CD8-positive, alpha-beta memory T cell (primary cell): ENCODE data around the gene IL7R. TPM values are rescaled to one million over a fixed set of nuclear protein-coding genes. Genes with fewer than 3 reads are reported as not detected.
A peak's percentile ranks its signal among the peaks of the same experiment; 100 is the strongest.

Experiments
- CTCF ChIA-PET: fragments of 350-600 bp; sonication (Branson Sonifier 250); formaldehyde crosslinking; loops from one replicate; lab custom pipeline; 2021; ENCODE audit warnings: antibody characterized with exemption; lab: Charles Lee
- POLR2A ChIA-PET: fragments of 350-600 bp; sonication (Branson Sonifier 250); formaldehyde crosslinking; loops from one replicate; lab custom pipeline; 2021; ENCODE audit warnings: antibody characterized with exemption; lab: Charles Lee
- DNase-seq, 5 donors: peaks; one replicate each; pipeline versions ENCODE4 v3.0.0 to v3.0.0-alpha.2; 2020 to 2022; ENCODE audit warnings: mixed read lengths in 1 of 5
- H3K27ac ChIP-seq: one replicate; pipeline ENCODE4 v1.7.0; 2013; ENCODE audit warnings: low read depth, mild to moderate bottlenecking, low read length, moderate library complexity
- H3K27me3 ChIP-seq: 2 replicates; pipeline ENCODE4 v1.7.0; 2013; ENCODE audit warnings: low read length, mild to moderate bottlenecking; ENCODE audit not compliant: insufficient read depth, poor library complexity, severe bottlenecking
- H3K36me3 ChIP-seq: 2 replicates; pipeline ENCODE4 v1.7.0; 2013; ENCODE audit warnings: mild to moderate bottlenecking, low read length, moderate library complexity; ENCODE audit not compliant: insufficient read depth
- H3K4me1 ChIP-seq: 2 replicates; pipeline ENCODE4 v1.7.0; 2013; ENCODE audit warnings: mild to moderate bottlenecking, low read length, moderate library complexity; ENCODE audit not compliant: insufficient read depth
- H3K4me3 ChIP-seq: 2 replicates; pipeline ENCODE4 v1.7.0; 2013; ENCODE audit warnings: mild to moderate bottlenecking, low read length
- H3K9me3 ChIP-seq: 2 replicates; pipeline ENCODE4 v1.7.0; 2013; ENCODE audit warnings: mild to moderate bottlenecking, low read length
- H3K27ac Mint-ChIP-seq, 8 donors: one replicate each; pipeline ENCODE4 v1.8.0; 2020 to 2021; ENCODE audit warnings: mixed read lengths in 8 of 8, mild to moderate bottlenecking in 6 of 8, inconsistent platforms in 3 of 8, moderate library complexity in 3 of 8
- H3K27me3 Mint-ChIP-seq, 2 donors: one replicate each; pipeline ENCODE4 v1.8.0; 2020 to 2021; ENCODE audit warnings: mixed read lengths in 2 of 2, mild to moderate bottlenecking in 1 of 2, moderate library complexity in 1 of 2
- H3K36me3 Mint-ChIP-seq, 3 donors: one replicate each; pipeline ENCODE4 v1.8.0; 2020 to 2021; ENCODE audit warnings: mixed read lengths in 3 of 3, inconsistent platforms in 1 of 3, mild to moderate bottlenecking in 1 of 3
- H3K4me1 Mint-ChIP-seq, 3 donors: one replicate each; pipeline ENCODE4 v1.8.0; 2020 to 2021; ENCODE audit warnings: mixed read lengths in 3 of 3, inconsistent platforms in 1 of 3, mild to moderate bottlenecking in 1 of 3
- H3K4me3 Mint-ChIP-seq, 7 donors: one replicate each; pipeline ENCODE4 v1.8.0; 2020 to 2021; ENCODE audit warnings: mixed read lengths in 7 of 7, mild to moderate bottlenecking in 6 of 7, moderate library complexity in 4 of 7, inconsistent platforms in 2 of 7
- H3K9me3 Mint-ChIP-seq, 5 donors: one replicate each; pipeline ENCODE4 v1.8.0; 2020 to 2022; ENCODE audit warnings: mixed read lengths in 5 of 5, mild to moderate bottlenecking in 3 of 5, moderate library complexity in 2 of 5, inconsistent platforms in 1 of 5
- polyA plus RNA-seq: library from polyadenylated mRNA; unstranded; fragments of 300-500 nt; fragmentation: Illumina TruSeq; gene quantifications from one replicate; pipeline ENCODE4 v1.2.3, GENCODE V29; 2021
- total RNA-seq, 2 experiments: library from RNA; stranded (reverse); gene quantifications; one replicate each; pipeline ENCODE4 v1.2.3, GENCODE V29; 2021

Gene IL7R
- total and polyA plus RNA-seq, 3 experiments from 2014 or later: 272 to 761 (median 289) TPM

DNA sequence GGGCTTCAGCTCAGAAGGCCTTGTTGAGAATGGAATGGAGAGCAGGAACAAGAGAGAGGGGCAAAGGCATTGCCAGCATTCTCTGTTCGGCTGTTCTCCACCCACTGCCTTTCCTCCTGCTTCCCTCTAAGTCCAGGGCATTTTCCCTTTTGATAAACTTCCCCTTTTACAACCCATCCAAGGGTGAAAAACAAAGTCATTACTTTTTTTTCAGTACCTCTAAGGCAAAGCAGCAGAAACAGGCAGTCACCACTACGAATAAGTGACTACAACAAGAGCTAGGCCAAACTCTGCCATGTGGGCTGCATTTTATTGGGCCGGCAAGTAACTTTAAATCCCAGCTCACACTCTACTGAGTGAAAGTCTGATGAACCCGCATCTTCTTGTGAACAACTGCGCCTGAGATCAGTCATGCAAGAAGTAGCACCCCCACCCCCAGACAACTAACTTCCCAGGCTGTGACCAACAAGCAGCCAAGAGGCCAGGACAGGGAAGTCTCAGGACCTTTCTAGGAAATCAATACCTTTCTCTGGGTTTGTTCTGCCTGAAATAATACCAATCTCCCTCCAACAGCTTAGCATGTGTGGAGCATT lies 13.1 kb downstream of the IL7R start:
- CTCF ChIA-PET: interaction anchor here (0.6 to 2.4 kb wide), 7 partner anchors 11 to 93 kb away, joined by 3 to 13 read pairs (median 3); no protein-coding TSS in a partner anchor
- H3K27me3 Mint-ChIP-seq: no peaks in the 10 kb centered on the region
- H3K4me3 ChIP-seq: no peak overlapping the region
- H3K4me1 Mint-ChIP-seq: peaks cover 86 to 99% (median 94%) of the 10 kb centered on the region in 3 donors
- peaks cover 69 to 94% (median 89%) of the 10 kb centered on the region in 3 donors for H3K36me3 Mint-ChIP-seq
- H3K4me1 ChIP-seq: peaks cover 77% of the 10 kb centered on the region
- H3K9me3 Mint-ChIP-seq: peaks cover 0 to 4% (median 0%) of the 10 kb centered on the region in 5 donors
- no peaks in the 10 kb centered on the region for H3K27me3 ChIP-seq
- no peak for DNase-seq
- H3K36me3 ChIP-seq: peaks cover 80% of the 10 kb centered on the region
- peak overlapping the region; percentile 71 to 99 (median 86) for H3K27ac Mint-ChIP-seq
- H3K9me3 ChIP-seq: no peaks in the 10 kb centered on the region
- POLR2A ChIA-PET: interaction anchor here (0.6 to 3.0 kb wide), 8 partner anchors 8 to 48 kb away, joined by 3 to 24 read pairs (median 4); partner anchors contain the start of gene IL7R
- peak overlapping the region; percentile 8 to 76 (median 50) for H3K4me3 Mint-ChIP-seq
- H3K27ac ChIP-seq: no peak overlapping the region

DNA sequence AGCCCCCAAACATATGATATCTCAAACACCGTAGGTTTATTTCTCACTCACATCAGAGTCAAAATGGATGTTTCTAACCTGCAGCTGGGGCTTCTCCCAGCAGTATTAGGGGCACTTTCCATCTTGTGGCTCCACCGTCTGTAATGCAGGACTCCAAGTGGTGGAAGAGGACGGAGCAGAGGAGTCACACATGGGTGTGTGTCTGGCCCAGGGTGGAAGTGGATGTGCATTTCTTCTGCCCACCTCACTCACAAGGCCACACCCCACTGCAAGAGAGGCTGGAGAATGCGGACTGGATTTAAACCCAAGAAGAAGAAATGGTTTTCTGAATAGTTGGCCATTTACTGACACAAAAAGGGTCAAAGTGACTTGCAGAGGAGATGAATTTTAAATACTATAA lies 13.9 kb downstream of the IL7R start:
- Histone ChIP-seq H3K4me3 (no peak overlapping the region), H3K36me3 (peaks cover 88% of the 10 kb centered on the region), H3K27me3 (no peaks in the 10 kb centered on the region), H3K9me3 (no peaks in the 10 kb centered on the region), H3K4me1 (peaks cover 84% of the 10 kb centered on the region), H3K27ac (no peak overlapping the region)
- H3K9me3 Mint-ChIP-seq: no peaks in the 10 kb centered on the region
- peaks cover 85 to 99% (median 94%) of the 10 kb centered on the region in 3 donors for H3K4me1 Mint-ChIP-seq
- DNase-seq: no peak
- H3K36me3 Mint-ChIP-seq: peaks cover 68 to 94% (median 88%) of the 10 kb centered on the region in 3 donors
- peak overlapping the region in 5 of 7 donors; percentile 41 to 73 (median 52) for H3K4me3 Mint-ChIP-seq
- no peaks in the 10 kb centered on the region for H3K27me3 Mint-ChIP-seq
- POLR2A ChIA-PET: interaction anchor here (1.2 to 3.0 kb wide), 6 partner anchors 10 to 89 kb away, joined by 3 to 24 read pairs (median 6); no protein-coding TSS in a partner anchor
- peak overlapping the region; percentile 15 to 99 (median 84) for H3K27ac Mint-ChIP-seq
- CTCF ChIA-PET: interaction anchor here (0.8 to 2.4 kb wide), 5 partner anchors 12 to 94 kb away, joined by 3 to 13 read pairs (median 3); no protein-coding TSS in a partner anchor

DNA sequence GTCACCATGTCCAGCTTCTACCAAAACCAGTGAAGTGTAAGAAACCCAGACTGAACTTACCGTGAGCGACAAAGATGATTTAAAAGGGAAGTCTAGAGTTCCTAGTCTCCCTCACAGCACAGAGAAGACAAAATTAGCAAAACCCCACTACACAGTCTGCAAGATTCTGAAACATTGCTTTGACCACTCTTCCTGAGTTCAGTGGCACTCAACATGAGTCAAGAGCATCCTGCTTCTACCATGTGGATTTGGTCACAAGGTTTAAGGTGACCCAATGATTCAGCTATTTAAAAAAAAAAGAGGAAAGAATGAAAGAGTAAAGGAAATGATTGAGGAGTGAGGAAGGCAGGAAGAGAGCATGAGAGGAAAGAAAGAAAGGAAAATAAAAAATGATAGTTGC lies 19.8 kb downstream of the IL7R start:
- no peaks in the 10 kb centered on the region for H3K9me3 Mint-ChIP-seq
- ChIA-PET POLR2A (interaction anchor here (0.6 to 1.5 kb wide), 4 partner anchors 17 to 226 kb away, joined by 3 to 6 read pairs (median 3); no protein-coding TSS in a partner anchor), CTCF (interaction anchor here (1.1 to 1.9 kb wide), 2 partner anchors 22 to 225 kb away, joined by 3 to 5 read pairs; no protein-coding TSS in a partner anchor)
- H3K36me3 Mint-ChIP-seq: peaks cover 51 to 88% (median 63%) of the 10 kb centered on the region in 3 donors
- DNase-seq: no peak
- Histone ChIP-seq H3K27ac (no peak overlapping the region), H3K27me3 (no peaks in the 10 kb centered on the region), H3K4me1 (peaks cover 67% of the 10 kb centered on the region), H3K4me3 (no peak overlapping the region), H3K9me3 (no peaks in the 10 kb centered on the region), H3K36me3 (peaks cover 65% of the 10 kb centered on the region)
- peak overlapping the region in 6 of 7 donors; percentile 23 to 62 (median 56) for H3K4me3 Mint-ChIP-seq
- H3K4me1 Mint-ChIP-seq: peaks cover 77 to 96% (median 93%) of the 10 kb centered on the region in 3 donors
- H3K27ac Mint-ChIP-seq: peak overlapping the region; percentile 61 to 91 (median 82)
- H3K27me3 Mint-ChIP-seq: no peaks in the 10 kb centered on the region

DNA sequence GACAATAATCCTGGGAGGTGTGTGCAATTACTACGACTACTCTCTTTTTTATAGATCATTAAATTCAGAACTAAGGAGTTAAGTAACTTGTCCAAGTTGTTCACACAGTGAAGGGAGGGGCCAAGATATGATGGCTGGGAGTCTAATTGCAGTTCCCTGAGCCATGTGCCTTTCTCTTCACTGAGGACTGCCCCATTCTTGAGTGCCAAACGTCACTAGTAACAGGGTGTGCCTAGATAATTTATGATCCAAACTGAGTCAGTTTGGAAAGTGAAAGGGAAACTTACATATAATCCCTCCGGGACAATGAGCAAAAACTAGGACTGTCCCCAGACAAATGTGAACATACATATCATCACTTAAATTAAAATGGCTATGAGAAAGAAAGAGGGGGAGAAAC lies 20.2 kb downstream of the IL7R start:
- ChIA-PET CTCF (no interaction called here), POLR2A (interaction anchor here (1.0 to 1.5 kb wide), 2 partner anchors 19 to 56 kb away, joined by 3 to 6 read pairs; no protein-coding TSS in a partner anchor)
- Mint-ChIP-seq H3K36me3 (peaks cover 47 to 84% (median 59%) of the 10 kb centered on the region in 3 donors), H3K27me3 (no peaks in the 10 kb centered on the region), H3K9me3 (no peaks in the 10 kb centered on the region), H3K4me3 (peak overlapping the region in 4 of 7 donors; percentile 9 to 57 (median 19)), H3K4me1 (peaks cover 76 to 96% (median 93%) of the 10 kb centered on the region in 3 donors), H3K27ac (peak overlapping the region; percentile 61 to 91 (median 79))
- peaks cover 60% of the 10 kb centered on the region for H3K36me3 ChIP-seq
- no peaks in the 10 kb centered on the region for H3K9me3 ChIP-seq
- H3K4me3 ChIP-seq: no peak overlapping the region
- no peak for DNase-seq
- H3K4me1 ChIP-seq: peaks cover 62% of the 10 kb centered on the region
- no peaks in the 10 kb centered on the region for H3K27me3 ChIP-seq
- no peak overlapping the region for H3K27ac ChIP-seq

DNA sequence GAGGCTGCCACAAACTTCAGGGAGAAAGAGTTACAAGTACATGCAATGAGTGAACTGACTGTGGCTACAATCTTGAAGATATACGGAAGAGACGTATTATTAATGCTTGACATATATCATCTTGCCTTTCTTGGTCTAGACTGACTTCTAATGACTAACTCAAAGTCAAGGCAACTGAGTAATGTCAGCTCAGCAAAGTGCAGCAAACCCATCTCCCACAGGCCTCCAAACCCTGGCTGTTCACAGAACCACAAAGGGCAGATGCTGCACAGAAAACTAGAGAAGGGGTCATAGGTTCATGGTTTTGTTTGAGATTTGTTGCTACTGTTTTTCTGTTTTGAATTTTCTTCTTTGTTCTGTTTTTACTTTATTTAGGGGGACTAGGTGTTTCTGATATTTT lies 21.0 kb downstream of the IL7R start:
- no peaks in the 10 kb centered on the region for H3K27me3 Mint-ChIP-seq
- H3K4me3 Mint-ChIP-seq: peak overlapping the region in 5 of 7 donors; percentile 3 to 33 (median 18)
- H3K4me1 Mint-ChIP-seq: peaks cover 79 to 98% (median 94%) of the 10 kb centered on the region in 3 donors
- no peaks in the 10 kb centered on the region for H3K9me3 Mint-ChIP-seq
- no peaks in the 10 kb centered on the region for H3K9me3 ChIP-seq
- H3K27me3 ChIP-seq: no peaks in the 10 kb centered on the region
- H3K36me3 ChIP-seq: peaks cover 57% of the 10 kb centered on the region
- ChIA-PET CTCF (no interaction called here), POLR2A (interaction anchor here (0.7 to 1.0 kb wide), 2 partner anchors 8 to 56 kb away, joined by 3 read pairs; no protein-coding TSS in a partner anchor)
- peaks cover 46 to 78% (median 54%) of the 10 kb centered on the region in 3 donors for H3K36me3 Mint-ChIP-seq
- peaks cover 61% of the 10 kb centered on the region for H3K4me1 ChIP-seq
- H3K27ac ChIP-seq: no peak overlapping the region
- peak overlapping the region; percentile 74 to 91 (median 82) for H3K27ac Mint-ChIP-seq
- DNase-seq: no peak
- no peak overlapping the region for H3K4me3 ChIP-seq

DNA sequence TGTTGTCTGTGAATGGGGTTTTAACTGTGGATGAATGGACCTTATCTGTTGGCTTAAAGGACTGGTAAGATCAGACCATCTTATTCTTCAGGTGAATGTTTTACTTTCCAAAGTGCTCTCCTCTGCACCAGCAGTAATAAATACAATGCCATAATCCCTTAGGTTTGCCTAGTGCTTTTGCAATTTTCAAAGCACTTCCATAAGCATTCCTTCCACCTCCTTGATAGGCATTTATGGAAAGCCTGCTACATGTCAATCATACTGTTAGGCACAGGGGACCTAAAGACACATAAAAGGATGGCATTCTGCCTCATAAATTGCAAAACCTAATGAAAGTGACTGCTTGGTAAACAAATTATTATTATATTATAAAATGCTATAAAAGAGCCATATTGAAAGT lies 21.4 kb downstream of the IL7R start:
- Histone ChIP-seq H3K36me3 (peaks cover 55% of the 10 kb centered on the region), H3K27ac (no peak overlapping the region), H3K9me3 (no peaks in the 10 kb centered on the region), H3K4me3 (no peak overlapping the region), H3K4me1 (peaks cover 63% of the 10 kb centered on the region), H3K27me3 (no peaks in the 10 kb centered on the region)
- ChIA-PET CTCF (interaction anchor here (1.4 kb wide), 1 partner anchor 101 kb away, joined by 6 read pairs; no protein-coding TSS in a partner anchor), POLR2A (interaction anchor here (1.0 to 2.0 kb wide), 2 partner anchors 24 to 57 kb away, joined by 3 to 9 read pairs; no protein-coding TSS in a partner anchor)
- no peak for DNase-seq
- H3K27me3 Mint-ChIP-seq: no peaks in the 10 kb centered on the region
- peaks cover 44 to 75% (median 51%) of the 10 kb centered on the region in 3 donors for H3K36me3 Mint-ChIP-seq
- peaks cover 78 to 98% (median 94%) of the 10 kb centered on the region in 3 donors for H3K4me1 Mint-ChIP-seq
- H3K27ac Mint-ChIP-seq: peak overlapping the region; percentile 12 to 91 (median 82)
- peak overlapping the region in 2 of 7 donors; percentile 3 to 18 for H3K4me3 Mint-ChIP-seq
- peaks cover 0 to under 1% (median 0%) of the 10 kb centered on the region in 5 donors for H3K9me3 Mint-ChIP-seq

DNA sequence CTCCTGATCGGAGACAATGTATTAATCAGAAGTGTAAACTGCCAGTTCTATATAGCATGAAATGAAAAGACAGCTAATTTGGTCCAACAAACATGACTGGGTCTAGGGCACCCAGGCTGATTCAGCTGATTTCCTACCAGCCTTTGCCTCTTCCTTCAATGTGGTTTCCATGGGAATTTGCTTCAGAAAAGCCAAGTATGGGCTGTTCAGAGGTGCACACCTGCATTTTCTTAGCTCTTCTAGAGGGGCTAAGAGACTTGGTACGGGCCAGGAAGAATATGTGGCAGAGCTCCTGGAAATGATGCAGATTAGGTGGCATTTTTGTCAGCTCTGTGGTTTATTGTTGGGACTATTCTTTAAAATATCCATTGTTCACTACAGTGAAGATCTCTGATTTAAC lies 22.4 kb downstream of the IL7R start:
- Histone ChIP-seq H3K36me3 (peaks cover 44% of the 10 kb centered on the region), H3K27ac (no peak overlapping the region), H3K27me3 (no peaks in the 10 kb centered on the region), H3K4me3 (no peak overlapping the region), H3K4me1 (peaks cover 63% of the 10 kb centered on the region), H3K9me3 (no peaks in the 10 kb centered on the region)
- peaks cover 78 to 98% (median 94%) of the 10 kb centered on the region in 3 donors for H3K4me1 Mint-ChIP-seq
- H3K9me3 Mint-ChIP-seq: peaks cover 0 to 2% (median 0%) of the 10 kb centered on the region in 5 donors
- no peak for DNase-seq
- H3K36me3 Mint-ChIP-seq: peaks cover 36 to 65% (median 41%) of the 10 kb centered on the region in 3 donors
- no peaks in the 10 kb centered on the region for H3K27me3 Mint-ChIP-seq
- POLR2A ChIA-PET: interaction anchor here (0.7 to 3.8 kb wide), 6 partner anchors 10 to 99 kb away, joined by 3 to 23 read pairs (median 8); no protein-coding TSS in a partner anchor
- CTCF ChIA-PET: interaction anchor here (1.4 to 4.6 kb wide), 4 partner anchors 46 to 228 kb away, joined by 4 to 23 read pairs (median 10); no protein-coding TSS in a partner anchor
- H3K27ac Mint-ChIP-seq: peak overlapping the region in 7 of 8 donors; percentile 29 to 87 (median 58)
- peak overlapping the region in 3 of 7 donors; percentile 0 to 22 (median 9) for H3K4me3 Mint-ChIP-seq
